HEK293T (cell line): ENCODE data around the gene CTU1.
"Not testable (repeated sequence)": the region's sequence is repeated elsewhere in the genome, so short reads cannot be mapped to it uniquely, and the experiment has no call there.

Experiments
- CTCF ChIA-PET: fragments of 350-600 bp; formaldehyde crosslinking; extraction: SDS; loops from one replicate; lab custom pipeline; 2021; ENCODE audit warnings: antibody characterized with exemption, inconsistent platforms; lab: Yijun Ruan, JAX
- POLR2A ChIA-PET: fragments of 350-600 bp; formaldehyde crosslinking; extraction: SDS; loops from one replicate; lab custom pipeline; 2020; ENCODE audit warnings: antibody characterized with exemption, inconsistent platforms; lab: Yijun Ruan, JAX
- DNase-seq: peaks from one replicate; pipeline ENCODE4 v3.0.0; 2012; ENCODE audit warnings: mixed read lengths; ENCODE audit errors: extremely low spot score
- ARNT ChIP-seq: fragments of 450-650 bp; IDR thresholded peaks from 2 replicates; pipeline ENCODE4 v1.6.1; 2017; ENCODE audit warnings: mild to moderate bottlenecking
- BHLHE40 ChIP-seq: fragments of 450-650 bp; IDR thresholded peaks from 2 replicates; pipeline ENCODE4 v1.6.1; 2016; ENCODE audit warnings: mild to moderate bottlenecking, moderate library complexity, borderline replicate concordance
- CTBP1 ChIP-seq: fragments of 450-650 bp; IDR thresholded peaks from 2 replicates; pipeline ENCODE4 v1.6.1; 2016; ENCODE audit warnings: borderline replicate concordance
- ELF4 ChIP-seq: fragments of 450-650 bp; IDR thresholded peaks from 2 replicates; pipeline ENCODE4 v1.6.1; 2017; ENCODE audit warnings: antibody characterized with exemption
- FOXA1 ChIP-seq: fragments of 450-650 bp; IDR thresholded peaks from 2 replicates; pipeline ENCODE4 v1.6.1; 2016; ENCODE audit warnings: mild to moderate bottlenecking
- FOXK2 ChIP-seq: fragments of 450-650 bp; IDR thresholded peaks from 2 replicates; pipeline ENCODE4 v1.6.1; 2016; ENCODE audit warnings: mild to moderate bottlenecking
- FOXM1 ChIP-seq: fragments of 450-650 bp; IDR thresholded peaks from 2 replicates; pipeline ENCODE4 v1.6.1; 2017; ENCODE audit warnings: mild to moderate bottlenecking, borderline replicate concordance
- HDGF ChIP-seq: fragments of 450-650 bp; IDR thresholded peaks from 2 replicates; pipeline ENCODE4 v1.6.1; 2017; ENCODE audit warnings: antibody characterized with exemption, borderline replicate concordance
- L3MBTL2 ChIP-seq: fragments of 450-650 bp; conservative IDR thresholded peaks from 2 replicates; pipeline ENCODE4 v1.6.1; 2016; ENCODE audit warnings: mild to moderate bottlenecking
- LEF1 ChIP-seq: fragments of 450-650 bp; IDR thresholded peaks from 2 replicates; pipeline ENCODE4 v1.6.1; 2017; ENCODE audit warnings: mild to moderate bottlenecking, borderline replicate concordance
- NFRKB ChIP-seq: fragments of 450-650 bp; IDR thresholded peaks from 2 replicates; pipeline ENCODE4 v1.6.1; 2016; ENCODE audit warnings: mild to moderate bottlenecking, moderate library complexity
- PKNOX1 ChIP-seq: fragments of 450-650 bp; IDR thresholded peaks from 2 replicates; pipeline ENCODE4 v1.6.1; 2016
- SP1 ChIP-seq: fragments of 450-650 bp; IDR thresholded peaks from 2 replicates; pipeline ENCODE4 v1.6.1; 2017
- SUZ12 ChIP-seq: fragments of 450-650 bp; IDR thresholded peaks from 2 replicates; pipeline ENCODE4 v1.6.1; 2016; ENCODE audit warnings: mild to moderate bottlenecking
- TARDBP ChIP-seq: fragments of 450-650 bp; IDR thresholded peaks from 2 replicates; pipeline ENCODE4 v1.6.1; 2016
- ZNF384 ChIP-seq: fragments of 450-650 bp; IDR thresholded peaks from 2 replicates; pipeline ENCODE4 v1.6.1; 2016

The CTU1 gene

GRCh38 chr19:51146751-51147150 lies 38.5 kb upstream of the CTU1 start:
- CTCF ChIA-PET: no interaction called here
- POLR2A ChIA-PET: no interaction called here

GRCh38 chr19:51145916-51146493 lies 37.8 kb upstream of the CTU1 start:
- no peak for DNase-seq
- CTCF ChIA-PET: no interaction called here
- POLR2A ChIA-PET: no interaction called here
- TF ChIP-seq L3MBTL2: no peak
- no peak for TF ChIP-seq TARDBP
- TF ChIP-seq LEF1: no peak
- TF ChIP-seq FOXK2: no peak
- no peak for TF ChIP-seq FOXM1
- TF ChIP-seq HDGF: no peak
- TF ChIP-seq FOXA1: no peak
- TF ChIP-seq ZNF384: no peak
- no peak for TF ChIP-seq SUZ12
- TF ChIP-seq BHLHE40: no peak
- TF ChIP-seq CTBP1: no peak
- TF ChIP-seq PKNOX1: no peak
- no peak for TF ChIP-seq ELF4

More at GRCh38 chr19:51146751-51147150, 38.5 kb upstream of the CTU1 start:
- TF ChIP-seq BHLHE40: no peak
- no peak for TF ChIP-seq HDGF
- TF ChIP-seq LEF1: no peak
- TF ChIP-seq FOXA1: no peak
- no peak for TF ChIP-seq SP1
- TF ChIP-seq PKNOX1: no peak
- TF ChIP-seq L3MBTL2: no peak
- TF ChIP-seq SUZ12: no peak
- TF ChIP-seq FOXK2: no peak
- no peak for DNase-seq

GRCh38 chr19:51144482-51145045 lies 36.4 kb upstream of the CTU1 start:
- CTCF ChIA-PET: no interaction called here
- DNase-seq: no peak
- TF ChIP-seq NFRKB: no peak
- POLR2A ChIA-PET: no interaction called here

- no peak for TF ChIP-seq L3MBTL2
- TF ChIP-seq TARDBP: no peak
- TF ChIP-seq FOXM1: no peak
- no peak for TF ChIP-seq ARNT
- TF ChIP-seq ELF4: no peak
- no peak for TF ChIP-seq LEF1
- no peak for TF ChIP-seq BHLHE40
- no peak for TF ChIP-seq HDGF
- no peak for TF ChIP-seq SP1
- no peak for TF ChIP-seq FOXA1
- no peak for TF ChIP-seq CTBP1
- no peak for TF ChIP-seq PKNOX1
- TF ChIP-seq ZNF384: no peak
- TF ChIP-seq FOXK2: no peak
- no peak for TF ChIP-seq NFRKB
- no peak for TF ChIP-seq SUZ12
- ChIA-PET CTCF (no interaction called here), POLR2A (no interaction called here)
- DNase-seq: no peak
Observed at GRCh38 chr19:51143486-51143885, 35.3 kb upstream of the CTU1 start.

- CTCF ChIA-PET, DNase-seq, POLR2A ChIA-PET: not testable (repeated sequence)
Observed at GRCh38 chr19:51142809-51143475, 34.7 kb upstream of the CTU1 start.

- ChIA-PET CTCF (no interaction called here), POLR2A (no interaction called here)
- TF ChIP-seq FOXK2 (no peak), LEF1 (no peak), TARDBP (no peak), ELF4 (no peak), SP1 (no peak), ZNF384 (no peak), FOXM1 (no peak), SUZ12 (no peak), HDGF (no peak), BHLHE40 (no peak), ARNT (no peak), NFRKB (no peak)
- no peak for DNase-seq
Observed at GRCh38 chr19:51142119-51142518, 33.9 kb upstream of the CTU1 start, which contains the start of gene SIGLEC7. Gene SIGLEC7, plus strand, starts transcription at chr19:51142301. Its CDS starts 69 bp downstream, at chr19:51142370.
